ENCODE data around the gene GLP1R. TPM values are rescaled to one million over a fixed set of nuclear protein-coding genes. Genes with fewer than 3 reads are reported as not detected.

GLP1R gene
- total RNA-seq, 3 donors from 2014 or later, result 0.33 to 0.73 TPM; not detected in 1

GRCh38 chr6:39058471-39059147, 10.0 kb downstream of the GLP1R start:
- intact Hi-C loops (cut with DNase I; ENCODE audit: low total_unique reads), result no loop called here
- no peak for DNase-seq (ENCODE audit: low spot score in 2 of 2)
- Histone ChIP-seq H3K27me3 (peaks cover 0 to 4% of the 10 kb centered on the region in 2 donors), H3K4me1 (no peaks in the 10 kb centered on the region), H3K36me3 (no peaks in the 10 kb centered on the region), H3K4me3 (no peak overlapping the region), H3K9me3 (no peaks in the 10 kb centered on the region), H3K27ac (no peak overlapping the region)
- no peak for TF ChIP-seq CTCF (IDR thresholded peaks at IDR 0.05)
- TF ChIP-seq POLR2A (IDR thresholded peaks at IDR 0.05), result no peak
- no peak for TF ChIP-seq POLR2AphosphoS5 (IDR thresholded peaks at IDR 0.05)

DNA sequence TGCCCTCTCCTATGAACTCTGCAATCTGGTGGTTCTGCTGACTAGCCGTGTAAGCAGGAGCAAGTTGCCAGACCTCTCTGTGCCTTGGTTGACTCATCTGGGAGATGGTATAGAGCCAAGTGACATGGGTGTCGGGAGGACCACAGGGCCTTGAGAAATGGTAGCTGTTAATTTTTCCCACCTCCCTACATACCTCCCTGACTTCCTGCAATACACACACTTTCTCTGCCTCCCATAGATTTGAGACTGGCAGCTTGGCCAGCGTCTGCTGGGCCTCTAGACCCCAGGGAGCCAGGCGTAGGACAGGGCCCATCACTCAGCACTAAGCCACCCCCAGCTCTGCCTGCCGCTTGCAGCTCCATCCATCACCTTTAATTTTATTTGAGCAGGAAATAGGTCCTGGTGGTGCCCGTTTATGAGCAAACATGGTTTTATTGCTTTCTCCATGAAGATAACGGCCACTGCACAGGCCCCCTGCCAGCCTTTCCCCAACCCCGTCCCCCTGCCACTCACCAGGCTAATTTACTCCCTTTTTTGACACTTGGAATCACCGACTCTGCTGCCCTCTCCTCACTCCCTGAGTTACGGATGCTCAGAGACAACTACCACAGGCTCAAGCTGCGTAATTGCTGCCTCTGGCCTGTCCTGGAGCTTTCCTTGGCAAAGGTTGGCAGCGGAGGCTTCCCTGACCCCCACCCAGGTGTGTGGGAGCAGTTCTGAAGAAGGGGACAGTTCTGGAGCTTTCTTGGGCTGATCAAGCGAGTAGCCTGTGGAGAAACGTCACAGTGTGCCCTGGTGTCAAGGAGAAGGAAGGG, 11.1 kb downstream of the GLP1R start:
- Histone ChIP-seq H3K9me3 (no peaks in the 10 kb centered on the region), H3K27me3 (peaks cover 0 to 4% of the 10 kb centered on the region in 2 donors), H3K4me3 (no peak overlapping the region), H3K4me1 (no peaks in the 10 kb centered on the region), H3K36me3 (no peaks in the 10 kb centered on the region), H3K27ac (no peak overlapping the region)
- no peak for TF ChIP-seq CTCF (IDR thresholded peaks at IDR 0.05)
- no peak for TF ChIP-seq POLR2AphosphoS5 (IDR thresholded peaks at IDR 0.05)
- no peak for TF ChIP-seq POLR2A (IDR thresholded peaks at IDR 0.05)
- intact Hi-C loops (cut with DNase I; ENCODE audit: low total_unique reads), result no loop called here
- no peak for DNase-seq (ENCODE audit: low spot score in 2 of 2)

GRCh38 chr6:39060467-39061160, 12.0 kb downstream of the GLP1R start:
- intact Hi-C loops (cut with DNase I; ENCODE audit: low total_unique reads), result no loop called here
- Histone ChIP-seq H3K27ac (no peak overlapping the region), H3K4me3 (no peak overlapping the region), H3K4me1 (no peaks in the 10 kb centered on the region), H3K27me3 (peaks cover 0 to 4% of the 10 kb centered on the region in 2 donors), H3K9me3 (no peaks in the 10 kb centered on the region), H3K36me3 (no peaks in the 10 kb centered on the region)
- TF ChIP-seq POLR2A (IDR thresholded peaks at IDR 0.05) (no peak), CTCF (IDR thresholded peaks at IDR 0.05) (no peak), POLR2AphosphoS5 (IDR thresholded peaks at IDR 0.05) (no peak)
- DNase-seq (ENCODE audit: low spot score in 2 of 2), result no peak

DNA sequence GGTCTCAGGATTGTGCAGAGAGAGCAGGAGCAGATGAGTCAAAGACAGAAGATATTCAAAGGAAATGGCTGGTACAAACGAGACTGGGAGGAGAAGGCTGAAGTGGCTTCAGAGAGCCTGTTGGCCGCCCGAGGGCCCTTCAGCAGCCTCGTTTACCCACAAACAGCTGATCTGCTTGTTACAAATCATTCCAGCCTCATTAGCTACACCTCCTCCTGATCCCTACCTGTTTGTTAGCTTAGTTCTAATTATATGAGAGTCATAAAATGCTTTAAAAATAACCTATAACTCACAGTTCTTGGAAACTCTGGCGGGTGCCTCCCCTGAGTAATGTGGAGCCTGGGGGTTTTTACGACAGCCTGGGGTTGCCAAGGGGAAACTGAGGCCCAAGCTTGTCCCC, 12.6 kb downstream of the GLP1R start:
- no peaks in the 10 kb centered on the region for H3K9me3 ChIP-seq
- H3K36me3 ChIP-seq, result no peaks in the 10 kb centered on the region
- intact Hi-C loops (cut with DNase I; ENCODE audit: low total_unique reads), result no loop called here
- no peak overlapping the region for H3K4me3 ChIP-seq
- H3K4me1 ChIP-seq, result no peaks in the 10 kb centered on the region
- H3K27me3 ChIP-seq, result peaks cover 0 to 4% of the 10 kb centered on the region in 2 donors
- no peak overlapping the region for H3K27ac ChIP-seq
- no peak for DNase-seq (ENCODE audit: low spot score in 2 of 2)
- TF ChIP-seq POLR2AphosphoS5 (IDR thresholded peaks at IDR 0.05), result no peak

DNA sequence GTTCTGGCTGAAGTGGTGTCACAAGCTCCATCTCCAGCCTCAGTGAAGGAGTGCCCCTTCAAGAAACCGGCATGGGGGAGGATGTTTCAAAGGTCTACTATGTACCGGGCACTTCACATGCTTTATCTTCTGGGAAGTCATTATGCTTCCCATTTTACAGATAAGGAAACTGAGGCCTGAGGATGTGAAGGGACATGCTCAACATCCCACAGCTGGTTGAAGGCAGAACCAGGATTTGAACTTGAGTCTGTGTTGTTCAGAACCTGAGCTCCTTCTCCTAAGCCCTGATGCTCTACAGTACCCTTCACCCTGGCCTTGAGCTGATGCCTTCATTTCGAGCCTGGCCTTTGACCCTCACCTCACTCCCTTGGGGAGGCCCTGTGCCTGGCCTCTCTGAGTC, 13.0 kb downstream of the GLP1R start:
- Histone ChIP-seq H3K27ac (no peak overlapping the region), H3K4me3 (no peak overlapping the region), H3K36me3 (no peaks in the 10 kb centered on the region), H3K27me3 (peaks cover 0 to 4% of the 10 kb centered on the region in 2 donors), H3K4me1 (no peaks in the 10 kb centered on the region), H3K9me3 (no peaks in the 10 kb centered on the region)
- intact Hi-C loops (cut with DNase I; ENCODE audit: low total_unique reads), result no loop called here
- no peak for DNase-seq (ENCODE audit: low spot score in 2 of 2)
- TF ChIP-seq POLR2A (IDR thresholded peaks at IDR 0.05), result no peak
- no peak for TF ChIP-seq CTCF (IDR thresholded peaks at IDR 0.05)
- TF ChIP-seq POLR2AphosphoS5 (IDR thresholded peaks at IDR 0.05), result no peak

All from breast epithelium (tissue), 4 donors.